Inferior parietal cortex (tissue), 1 donor: ENCODE measurements around the gene SLC22A4.

ENCODE experiments used
- DNase-seq: peaks from one replicate; pipeline ENCODE4 v3.0.0-alpha.2; 2016; ENCODE audit errors: extremely low spot score

Gene SLC22A4

DNA sequence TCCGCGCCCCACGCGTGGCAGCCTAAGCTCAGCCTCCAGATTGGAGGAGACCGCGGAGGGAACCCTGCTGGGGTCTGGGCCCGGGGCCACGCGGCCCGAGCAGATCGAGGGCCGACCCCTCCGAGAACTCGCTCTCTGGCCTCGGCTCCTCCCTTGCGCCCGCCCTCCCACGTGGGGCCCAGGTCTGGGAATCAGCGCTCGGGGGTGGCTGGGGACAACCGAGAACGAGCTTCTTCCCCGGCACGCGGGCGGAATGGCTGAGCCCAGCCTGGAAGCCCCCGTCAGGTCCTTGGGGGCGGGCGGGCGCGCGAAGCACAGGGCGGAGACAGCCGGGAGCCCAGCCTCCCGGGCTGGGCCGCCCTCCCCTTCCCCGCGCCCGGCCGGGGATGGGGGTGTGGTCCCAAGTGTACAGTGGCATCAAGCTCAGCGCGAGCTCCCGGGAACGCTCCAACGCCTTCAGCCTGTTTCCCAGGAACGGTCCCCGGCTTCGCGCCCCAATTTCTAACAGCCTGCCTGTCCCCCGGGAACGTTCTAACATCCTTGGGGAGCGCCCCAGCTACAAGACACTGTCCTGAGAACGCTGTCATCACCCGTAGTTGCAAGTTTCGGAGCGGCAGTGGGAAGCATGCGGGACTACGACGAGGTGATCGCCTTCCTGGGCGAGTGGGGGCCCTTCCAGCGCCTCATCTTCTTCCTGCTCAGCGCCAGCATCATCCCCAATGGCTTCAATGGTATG lies at the start of gene SLC22A4:
SLC22A4 (plus strand) TSS at position 403 of the 736 bp plus-strand sequence; CDS start at position 626, 223 bp downstream.
- peak; percentile 82 for DNase-seq

DNA sequence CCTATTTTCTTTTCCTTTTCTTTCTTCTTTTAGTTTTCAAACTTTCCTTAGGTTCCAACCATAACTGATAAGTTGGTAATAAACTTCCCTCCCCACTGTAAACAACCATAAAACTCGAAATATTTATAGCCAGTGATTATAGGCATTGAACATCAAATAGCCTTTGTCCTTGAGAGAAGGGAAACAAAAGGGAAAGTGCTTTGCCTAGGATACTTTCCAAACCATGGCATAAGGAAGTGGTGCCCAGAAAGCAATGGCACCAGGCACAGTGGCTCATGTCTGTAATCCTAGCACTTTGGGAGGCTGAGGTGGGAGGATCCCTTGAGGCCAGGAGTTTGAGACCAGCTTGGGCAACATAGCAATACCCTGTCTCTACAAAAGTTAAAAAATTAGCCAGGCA lies 48.6 kb upstream of the SLC22A4 start:
- no peak for DNase-seq

DNA sequence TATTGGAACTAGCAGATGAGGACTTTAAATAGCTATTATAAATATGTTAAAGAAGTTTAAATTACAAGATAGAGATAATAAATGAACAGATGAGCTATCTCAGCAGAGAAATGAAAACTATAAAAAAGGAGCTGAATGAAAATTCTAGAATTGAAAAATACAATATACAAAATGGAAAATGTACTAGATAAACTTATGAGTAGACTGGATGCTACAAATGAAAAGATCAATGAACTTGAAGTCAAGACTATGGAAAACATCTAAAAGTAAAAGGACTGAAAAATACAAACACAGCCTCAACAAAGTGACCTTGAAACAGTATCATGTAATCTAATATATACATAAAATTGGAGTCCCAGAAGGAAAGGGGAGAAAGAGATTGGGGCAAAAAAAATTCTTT lies 47.4 kb upstream of the SLC22A4 start:
- DNase-seq: no peak

DNA sequence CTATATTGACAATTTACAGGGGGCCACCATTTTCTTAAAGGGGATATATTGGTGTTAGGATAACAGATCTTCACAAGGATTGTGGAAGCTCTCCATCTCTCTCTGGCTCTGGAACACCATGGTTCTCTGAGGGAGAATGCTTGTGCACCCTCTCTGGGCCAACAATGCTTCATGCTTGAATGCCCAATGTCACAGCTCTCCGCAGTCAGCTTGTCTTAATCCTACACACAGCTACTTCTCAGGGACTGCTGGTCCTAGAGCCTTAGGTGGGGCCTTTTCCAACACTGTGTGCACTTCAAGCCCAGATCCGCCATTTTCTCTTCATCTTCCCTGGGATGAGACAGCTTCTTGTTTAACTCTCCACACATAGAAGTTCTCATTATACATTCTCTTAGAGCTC lies 43.6 kb upstream of the SLC22A4 start:
- no peak for DNase-seq

DNA sequence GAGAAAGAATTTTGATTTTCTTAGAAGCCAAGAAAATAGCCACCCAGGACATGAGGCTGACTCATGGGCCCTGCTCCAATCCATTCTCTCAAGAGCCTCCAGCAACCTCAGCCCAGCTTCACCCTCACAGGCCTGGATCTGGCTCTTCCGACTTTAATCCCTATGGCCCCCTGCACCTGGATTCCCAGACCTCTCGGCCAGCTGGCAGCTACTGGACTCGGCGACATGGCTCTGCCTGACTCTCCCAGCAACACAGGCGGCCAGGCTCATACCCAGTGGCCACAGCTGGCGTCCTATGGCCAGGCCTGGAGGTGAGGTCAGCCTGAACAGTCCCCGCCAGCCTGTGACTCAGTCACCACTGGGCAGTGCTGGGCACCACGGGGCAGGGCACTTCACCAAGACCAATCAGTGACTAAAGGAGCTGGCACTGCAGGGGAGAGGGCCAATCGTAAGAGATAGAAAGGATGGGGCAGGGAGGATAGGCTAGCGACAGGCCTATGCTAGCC lies 42.9 kb upstream of the SLC22A4 start:
- no peak for DNase-seq

DNA sequence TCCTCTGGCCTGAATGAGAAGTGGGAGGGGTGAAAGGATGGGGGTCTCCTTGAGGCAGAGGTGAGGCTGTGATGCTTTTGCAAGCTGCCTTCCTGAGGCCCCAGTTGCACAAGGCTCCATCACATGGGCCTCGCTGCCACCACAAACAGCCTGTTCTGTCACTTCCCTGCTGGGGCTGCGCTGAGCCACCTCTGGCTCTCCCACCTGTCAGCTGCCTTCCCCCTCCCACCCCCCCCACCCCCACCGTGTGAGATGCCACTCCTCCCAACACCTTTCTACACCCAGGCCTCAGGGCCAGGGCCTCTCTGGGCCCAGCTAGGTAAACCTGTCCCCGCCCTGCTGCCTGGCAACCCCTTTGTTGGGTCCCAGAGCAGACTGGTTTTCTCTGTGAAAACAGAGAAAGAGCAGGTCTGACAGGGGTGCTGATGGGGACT lies 41.2 kb upstream of the SLC22A4 start:
- DNase-seq: no peak

DNA sequence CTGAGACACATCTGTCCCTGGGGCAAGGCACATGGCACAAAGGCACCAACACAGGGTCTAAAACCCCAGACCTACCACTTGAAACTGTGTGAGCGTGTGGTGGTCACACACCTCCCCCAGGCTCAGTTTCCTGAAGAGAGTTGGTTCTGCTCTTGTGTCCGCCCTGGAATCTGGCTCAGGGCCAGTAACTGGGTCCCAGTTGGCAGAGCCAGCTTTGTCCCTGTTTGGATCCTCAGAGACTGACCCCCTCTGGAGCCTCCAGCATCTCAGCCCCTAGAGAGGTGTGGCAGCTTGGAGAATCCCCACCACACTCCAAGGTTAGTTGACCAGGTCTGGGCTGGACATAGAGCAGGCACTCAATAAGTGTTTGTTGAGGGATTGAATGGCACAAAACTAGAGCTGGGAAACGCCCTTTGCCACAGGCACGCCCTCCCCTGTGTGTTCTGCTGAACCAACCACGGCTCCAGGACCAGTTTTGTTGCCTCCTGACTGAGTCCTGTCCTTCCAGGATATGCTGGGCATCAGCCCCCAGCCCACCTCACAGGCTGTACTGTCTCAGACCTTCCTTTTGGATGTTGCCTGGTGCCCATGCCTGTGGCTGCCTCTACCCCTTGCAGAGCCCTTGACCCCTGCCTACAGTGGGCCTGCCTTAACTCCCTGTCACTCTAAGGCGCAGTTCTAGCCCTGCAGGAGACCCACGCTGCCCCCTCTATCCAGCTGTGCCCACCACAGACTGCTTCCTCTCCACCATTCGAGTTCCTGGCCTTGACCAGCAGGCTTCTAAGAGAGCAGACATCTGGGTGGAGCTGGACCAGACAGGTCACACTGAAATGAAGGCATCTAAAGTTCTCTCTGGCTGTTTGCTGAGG lies 40.5 kb upstream of the SLC22A4 start:
- no peak for DNase-seq

DNA sequence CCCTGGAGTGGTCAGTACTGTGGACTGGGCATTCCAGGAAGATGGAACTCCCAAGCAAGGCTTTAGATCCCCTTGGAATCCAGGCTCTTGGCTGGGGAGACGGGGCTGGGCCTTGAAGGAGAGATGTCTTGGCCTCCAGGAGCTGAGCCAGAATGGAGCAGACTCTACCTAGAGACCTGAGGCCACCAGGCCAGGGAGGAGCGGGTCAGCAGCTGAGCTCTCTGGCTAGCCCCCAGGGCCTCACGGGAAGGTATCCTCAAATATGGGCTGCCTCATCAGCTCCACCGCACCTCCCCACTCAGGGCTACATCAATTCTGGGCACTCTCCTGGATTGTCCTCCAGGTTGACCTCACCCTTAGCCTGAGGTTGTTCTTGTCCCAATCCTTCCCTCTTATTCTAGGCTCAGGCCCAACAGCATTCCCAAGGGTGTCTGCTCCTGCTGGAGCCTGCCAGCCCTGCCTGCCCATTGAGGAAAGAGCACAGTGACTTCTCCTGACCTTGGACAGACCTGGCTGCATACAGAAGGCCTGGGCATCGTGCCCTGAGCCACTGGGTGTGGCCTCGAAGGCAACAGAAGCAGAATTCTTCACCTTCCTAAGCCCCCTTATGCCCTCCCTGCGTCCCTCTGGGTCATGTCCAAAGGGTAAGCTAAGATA lies 39.7 kb upstream of the SLC22A4 start:
- DNase-seq: no peak

DNA sequence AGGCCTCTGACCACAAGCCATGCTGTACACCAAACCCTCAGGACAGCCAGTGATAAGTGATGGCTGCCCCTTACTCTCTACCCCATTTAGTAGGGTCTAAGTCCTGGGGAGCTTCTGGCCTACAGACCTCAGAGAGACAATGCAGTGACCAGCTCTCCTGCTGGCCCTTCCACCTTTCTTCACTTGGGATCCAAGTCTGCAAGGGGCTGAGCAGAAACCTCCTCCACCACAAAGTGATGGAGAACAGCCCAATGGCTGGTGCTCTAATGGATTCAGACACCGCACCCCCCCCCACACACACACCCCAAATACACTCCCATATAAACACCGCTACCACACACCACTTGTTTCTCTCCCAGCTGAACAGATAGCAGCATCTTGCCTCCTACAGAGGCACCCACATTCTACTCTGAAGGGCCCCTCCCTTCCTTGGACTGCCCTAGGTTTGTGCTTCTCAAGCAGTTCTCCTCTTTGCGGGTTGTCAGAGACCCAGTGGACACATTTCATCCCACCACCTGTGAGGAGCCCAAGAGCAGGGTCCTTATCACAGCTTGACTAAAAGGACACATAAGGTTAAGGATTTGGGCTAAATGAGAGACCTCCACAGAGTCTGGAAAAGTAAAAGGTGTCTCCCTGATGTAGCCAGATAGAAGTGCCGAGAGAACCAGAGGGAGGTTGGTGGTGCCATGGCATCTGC lies 38.0 kb upstream of the SLC22A4 start:
- DNase-seq: no peak

DNA sequence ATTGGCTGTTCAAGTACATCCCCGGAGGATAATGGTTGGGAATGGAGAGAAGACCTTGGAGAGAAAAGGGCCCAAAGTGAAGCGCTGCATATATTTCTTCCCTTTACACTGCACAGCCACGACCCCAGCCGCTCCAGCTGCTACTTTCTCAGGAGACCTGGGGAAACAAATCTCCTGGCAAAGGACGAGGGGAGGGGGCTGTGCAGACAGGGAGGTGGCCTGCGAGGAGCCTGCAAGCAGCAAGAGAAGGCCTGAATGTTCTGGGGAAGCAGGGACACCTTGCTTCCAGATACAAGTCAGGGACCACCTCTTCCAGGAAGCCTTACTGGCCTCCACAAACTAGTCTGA lies 37.4 kb upstream of the SLC22A4 start:
- no peak for DNase-seq

DNA sequence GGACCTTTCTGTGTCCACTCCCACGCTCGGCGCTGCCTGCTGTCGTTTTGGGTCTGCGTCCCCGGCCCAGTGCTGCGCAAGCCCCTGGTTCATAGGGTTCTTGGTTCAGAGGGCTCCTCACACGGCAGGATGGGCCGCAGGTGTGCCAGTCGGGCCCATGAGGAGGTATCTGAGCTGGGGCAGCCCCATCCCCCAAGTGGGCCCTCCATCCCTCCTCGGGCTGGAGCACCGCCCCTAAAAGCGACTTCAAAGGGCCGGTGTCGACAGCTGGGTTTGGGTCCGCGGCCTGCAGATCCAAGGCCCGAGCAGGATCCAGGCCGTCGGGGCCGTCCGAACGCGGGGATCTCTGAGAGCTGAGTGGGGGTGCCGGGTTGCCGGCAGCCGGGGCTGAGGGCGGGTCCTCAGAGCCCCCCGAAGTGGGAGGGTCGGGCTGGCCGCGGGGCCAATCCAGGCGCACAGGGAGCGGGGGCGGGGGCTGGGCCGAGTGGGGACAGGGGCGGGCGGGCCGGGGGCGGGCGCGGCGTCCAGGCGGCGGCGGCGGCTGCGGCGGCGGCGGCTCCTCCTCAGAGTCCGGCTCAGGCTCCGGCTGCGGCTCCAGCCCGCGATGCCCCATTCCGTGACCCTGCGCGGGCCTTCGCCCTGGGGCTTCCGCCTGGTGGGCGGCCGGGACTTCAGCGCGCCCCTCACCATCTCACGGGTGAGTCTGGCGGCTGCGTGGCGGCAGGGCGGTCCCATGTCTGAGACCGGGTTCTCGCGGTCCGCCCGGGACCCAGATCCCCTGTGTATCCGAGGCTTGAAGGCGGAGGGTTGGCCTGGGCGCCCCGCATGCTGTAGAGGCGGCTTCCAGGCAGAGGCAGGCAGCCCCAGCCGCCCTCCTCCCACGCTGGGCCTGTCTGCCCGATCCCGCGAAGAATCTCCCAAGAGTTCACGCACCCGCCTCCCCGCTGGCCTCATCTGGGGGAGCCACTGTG lies 36.8 kb upstream of the SLC22A4 start, which contains the start of gene PDLIM4:
PDLIM4 (plus strand) TSS at position 566 of the 971 bp plus-strand sequence; CDS start at position 605, 39 bp downstream.
- no peak for DNase-seq

DNA sequence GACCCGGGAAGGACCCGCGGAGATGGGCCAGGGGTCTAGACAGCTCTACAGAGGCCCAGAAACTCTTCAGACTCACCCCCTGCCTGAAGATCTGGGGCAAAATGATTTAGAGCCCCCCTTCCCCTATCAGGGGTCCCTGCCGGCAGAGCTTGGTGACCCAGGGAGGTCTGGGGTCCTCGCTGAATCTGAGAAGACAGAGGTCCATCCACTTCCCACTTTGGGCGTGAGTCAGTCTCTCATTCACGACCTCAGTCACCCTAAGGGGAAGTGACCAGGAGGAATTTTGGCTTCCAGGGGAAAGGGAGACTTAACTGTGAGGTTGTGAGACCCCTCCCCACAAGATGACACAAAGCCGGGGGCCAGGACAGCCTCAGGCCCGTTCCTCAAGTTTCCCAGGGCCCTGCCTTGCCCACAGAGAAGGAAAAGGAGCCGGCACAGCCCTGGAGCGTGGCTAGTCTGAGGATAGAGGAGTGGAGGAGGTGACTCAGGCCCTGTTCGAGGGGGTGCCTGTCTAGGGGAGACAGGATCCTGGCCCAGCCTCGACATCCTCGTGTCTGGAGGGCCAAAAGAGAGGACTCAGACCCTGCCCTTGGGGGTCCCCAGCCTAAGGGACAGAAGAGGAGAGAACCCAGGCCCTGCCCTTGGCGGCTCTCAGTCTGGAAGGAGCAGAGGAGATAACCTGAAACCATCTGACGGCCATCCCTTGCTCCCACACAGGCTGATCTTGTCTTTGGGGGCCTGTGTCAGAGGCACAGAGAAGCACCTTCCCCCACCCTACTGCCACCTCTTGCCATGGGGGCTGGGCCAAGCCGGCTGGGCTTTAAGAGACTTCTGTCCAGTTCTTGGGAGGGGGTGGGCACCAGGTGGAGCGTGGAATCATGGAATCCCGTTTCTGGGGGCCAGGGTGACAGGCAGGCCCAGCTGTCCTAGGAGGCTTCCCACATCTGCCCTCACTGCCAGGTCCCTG lies 35.8 kb upstream of the SLC22A4 start:
- no peak for DNase-seq

DNA sequence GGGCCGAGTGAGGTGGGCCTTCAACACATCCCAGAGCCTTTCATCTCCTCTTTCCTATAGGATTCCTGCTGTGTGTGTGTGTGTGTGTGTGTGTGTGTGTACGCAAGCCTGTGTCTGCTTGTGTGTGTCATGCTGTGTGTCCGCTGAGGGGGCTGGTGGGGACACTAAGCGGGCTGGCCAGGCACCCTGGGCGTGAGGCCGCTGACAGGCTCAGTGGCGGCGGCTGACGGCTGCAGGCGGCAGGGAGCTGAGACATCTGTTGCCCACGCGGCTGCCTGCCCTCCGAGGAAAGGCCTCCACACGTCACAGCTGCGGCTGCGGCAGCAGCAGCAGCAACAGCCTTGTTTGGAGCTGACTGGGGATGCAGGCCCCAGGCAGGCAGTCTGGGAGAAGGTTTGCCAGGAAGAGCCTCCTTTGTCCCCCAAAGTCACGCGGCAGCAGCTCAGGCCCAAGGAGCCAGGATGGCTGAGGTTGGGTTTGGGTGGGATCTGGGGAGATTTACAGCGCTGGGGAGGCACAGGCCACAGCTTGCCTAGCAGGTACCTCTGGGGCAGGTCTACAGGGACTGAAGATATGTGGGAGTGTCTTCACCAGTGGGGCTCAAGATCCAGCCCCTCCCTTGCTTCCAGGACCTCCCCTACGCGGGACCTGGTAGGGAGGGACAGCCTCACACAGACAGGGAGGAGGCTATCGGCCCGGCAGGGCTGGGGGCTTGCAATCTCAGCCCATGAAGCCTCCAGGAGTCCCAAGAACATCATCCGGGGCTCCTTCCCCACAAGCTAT lies 34.9 kb upstream of the SLC22A4 start:
- DNase-seq: peak; percentile 27

DNA sequence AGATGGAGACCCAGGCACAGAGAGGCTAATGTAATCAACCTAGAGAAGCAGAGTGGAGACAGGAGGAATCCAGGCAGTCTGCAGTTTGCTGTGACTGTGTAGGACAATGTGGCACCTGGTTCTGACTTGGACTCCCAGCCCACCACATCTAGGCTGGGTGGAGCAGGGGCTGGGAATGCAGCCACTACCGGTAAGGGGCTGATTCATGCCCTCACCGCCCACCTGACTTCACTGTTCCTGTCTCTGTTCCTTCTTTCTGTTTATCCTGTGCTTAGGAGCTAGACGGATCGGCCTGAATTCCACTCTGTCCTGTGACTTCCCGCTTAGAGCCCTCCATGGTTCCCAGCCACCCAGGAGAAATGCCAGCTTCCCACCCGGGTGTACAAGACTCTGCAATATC lies 34.1 kb upstream of the SLC22A4 start:
- DNase-seq: peak; percentile 19

DNA sequence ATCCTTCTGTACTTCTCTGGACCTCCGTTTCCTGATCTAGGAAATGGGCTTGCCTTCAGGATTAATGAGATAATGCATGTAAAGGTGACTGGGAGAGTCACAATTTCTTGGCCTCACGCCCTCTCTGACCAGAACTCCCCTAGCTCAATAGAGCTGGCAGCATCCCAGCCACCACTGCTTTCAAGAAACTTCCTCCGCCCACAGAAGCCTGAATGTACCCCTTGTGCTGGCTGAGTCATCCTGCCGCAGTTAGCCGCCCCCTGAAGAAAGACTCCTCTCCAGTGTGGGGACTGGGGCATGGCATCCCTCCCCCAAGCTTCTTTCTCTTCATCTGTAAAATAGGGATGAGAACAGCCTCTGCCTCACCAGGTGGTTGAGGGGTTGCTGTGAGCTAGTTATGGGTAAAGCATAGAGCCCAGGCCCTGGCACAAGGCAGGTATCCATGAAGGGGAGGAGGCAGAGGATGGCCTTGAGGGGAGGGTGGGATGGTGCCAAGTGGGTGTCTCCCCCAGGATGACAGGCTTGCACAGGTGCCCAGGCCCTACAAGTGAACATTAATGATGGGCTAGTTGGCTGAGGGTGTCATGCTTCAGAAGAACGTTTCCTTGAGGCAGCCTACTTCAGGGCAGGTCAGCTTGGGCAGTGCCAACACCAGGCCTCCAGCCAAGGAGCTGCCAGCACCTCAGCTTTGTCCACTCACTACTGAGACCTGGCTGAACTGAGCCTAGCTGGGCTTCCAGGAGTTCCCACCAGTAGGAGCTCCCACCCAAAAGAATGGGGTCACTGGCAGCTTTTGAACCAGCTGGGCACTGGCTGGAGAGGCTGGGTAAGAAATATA lies 33.3 kb upstream of the SLC22A4 start:
- peak; percentile 54 for DNase-seq

DNA sequence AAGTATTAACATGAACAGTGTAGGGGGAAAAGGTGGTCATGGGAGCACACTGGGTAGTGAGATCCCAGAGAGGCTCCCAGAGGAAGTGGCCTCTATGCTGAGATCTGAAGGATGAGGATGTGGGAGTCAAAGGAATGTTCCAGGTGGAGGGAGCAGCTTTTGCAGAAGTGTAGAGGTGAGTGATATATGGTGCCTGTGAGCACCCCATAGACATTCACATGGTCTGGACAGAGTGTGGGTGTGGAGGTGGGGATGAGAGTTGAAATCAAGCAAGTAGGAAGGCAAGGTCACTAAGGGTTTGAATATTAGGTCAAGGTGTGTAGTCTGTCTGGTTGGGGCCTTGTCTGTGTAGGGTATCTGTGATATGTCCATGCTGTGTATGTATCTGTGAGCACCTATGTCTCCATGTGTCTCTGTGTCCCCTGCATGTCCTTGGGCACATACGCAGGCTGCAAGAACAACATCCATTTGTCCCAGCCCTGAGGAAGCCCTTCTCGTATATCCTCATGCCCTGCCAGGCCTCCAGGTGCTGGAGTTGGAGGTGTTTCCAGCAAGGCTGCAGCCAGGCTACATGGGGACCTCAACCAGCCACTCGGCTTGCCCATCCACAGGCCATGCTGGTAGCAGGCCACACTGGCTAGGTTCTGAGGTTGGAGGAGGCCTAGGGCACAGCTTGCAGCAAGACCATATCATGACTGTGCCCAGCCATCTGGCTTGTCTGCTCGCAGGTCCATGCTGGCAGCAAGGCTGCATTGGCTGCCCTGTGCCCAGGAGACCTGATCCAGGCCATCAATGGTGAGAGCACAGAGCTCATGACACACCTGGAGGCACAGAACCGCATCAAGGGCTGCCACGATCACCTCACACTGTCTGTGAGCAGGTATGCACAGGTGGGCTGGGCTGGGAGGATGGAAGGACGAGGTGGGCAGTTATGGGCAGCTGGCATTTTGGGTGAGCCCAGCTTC lies 32.0 kb upstream of the SLC22A4 start:
- DNase-seq: no peak
